B cell (primary cell): Measurements from ENCODE around the gene BMP8A.
"Not testable (repeated sequence)": the region's sequence is repeated elsewhere in the genome, so short reads cannot be mapped to it uniquely, and the experiment has no call there.

ENCODE experiments used
- CTCF ChIP-seq: fragments of 200-600 bp; IDR thresholded peaks from one replicate; pipeline ENCODE4 v1.8.0; 2022; ENCODE audit warnings: antibody characterized with exemption, mild to moderate bottlenecking
- EZH2 ChIP-seq: IDR thresholded peaks from 2 replicates; pipeline ENCODE4 v1.6.1; 2012; ENCODE audit warnings: borderline replicate concordance, low read depth, mild to moderate bottlenecking, moderate library complexity, low read length; ENCODE audit not compliant: insufficient read depth, poor library complexity, severe bottlenecking

DNA sequence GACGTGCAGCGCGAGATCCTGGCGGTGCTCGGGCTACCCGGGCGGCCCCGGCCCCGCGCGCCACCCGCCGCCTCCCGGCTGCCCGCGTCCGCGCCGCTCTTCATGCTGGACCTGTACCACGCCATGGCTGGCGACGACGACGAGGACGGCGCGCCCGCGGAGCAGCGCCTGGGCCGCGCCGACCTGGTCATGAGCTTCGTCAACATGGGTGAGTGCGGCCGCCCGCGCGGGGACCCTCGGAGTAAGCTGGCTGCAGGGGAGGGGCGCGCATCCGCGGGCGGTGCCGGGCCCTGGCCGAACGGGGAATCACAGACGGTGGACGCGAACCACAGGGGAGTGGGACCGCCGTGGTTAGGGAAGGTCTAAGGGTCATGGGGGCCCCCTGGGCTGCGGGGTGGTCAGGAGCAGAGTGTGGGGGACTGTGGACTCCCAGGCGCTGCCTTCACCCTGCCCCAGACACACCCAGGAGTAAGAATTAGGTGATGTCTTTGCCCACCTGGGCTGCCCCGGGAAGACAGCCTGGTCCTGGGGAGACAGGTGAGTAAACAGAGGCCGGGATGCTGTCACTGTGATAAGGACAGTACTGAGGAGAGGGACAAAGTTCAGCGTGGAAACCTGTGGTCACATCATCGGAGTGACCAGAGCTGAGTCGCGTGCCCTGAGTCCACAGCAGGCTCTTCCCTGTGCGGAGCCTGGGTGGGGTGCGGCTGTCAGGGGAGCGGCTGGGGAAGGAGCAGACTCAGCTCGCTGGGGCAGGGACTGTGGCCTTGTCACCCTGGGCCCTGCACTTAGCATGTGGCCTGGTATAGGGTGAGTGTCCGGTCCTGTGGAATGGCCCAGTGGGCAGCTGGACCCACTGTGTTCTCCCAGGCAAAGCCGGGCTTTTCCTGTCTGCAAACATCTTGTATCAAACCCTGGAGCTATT, 944 bp downstream of the BMP8A start:
- TF ChIP-seq CTCF, EZH2: not testable (repeated sequence)
